ENCODE data around the gene CARF.
A peak's percentile ranks its signal among the peaks of the same experiment; 100 is the strongest.
"Not testable (repeated sequence)": the region's sequence is repeated elsewhere in the genome, so short reads cannot be mapped to it uniquely, and the experiment has no call there.

Gene CARF, protein sequence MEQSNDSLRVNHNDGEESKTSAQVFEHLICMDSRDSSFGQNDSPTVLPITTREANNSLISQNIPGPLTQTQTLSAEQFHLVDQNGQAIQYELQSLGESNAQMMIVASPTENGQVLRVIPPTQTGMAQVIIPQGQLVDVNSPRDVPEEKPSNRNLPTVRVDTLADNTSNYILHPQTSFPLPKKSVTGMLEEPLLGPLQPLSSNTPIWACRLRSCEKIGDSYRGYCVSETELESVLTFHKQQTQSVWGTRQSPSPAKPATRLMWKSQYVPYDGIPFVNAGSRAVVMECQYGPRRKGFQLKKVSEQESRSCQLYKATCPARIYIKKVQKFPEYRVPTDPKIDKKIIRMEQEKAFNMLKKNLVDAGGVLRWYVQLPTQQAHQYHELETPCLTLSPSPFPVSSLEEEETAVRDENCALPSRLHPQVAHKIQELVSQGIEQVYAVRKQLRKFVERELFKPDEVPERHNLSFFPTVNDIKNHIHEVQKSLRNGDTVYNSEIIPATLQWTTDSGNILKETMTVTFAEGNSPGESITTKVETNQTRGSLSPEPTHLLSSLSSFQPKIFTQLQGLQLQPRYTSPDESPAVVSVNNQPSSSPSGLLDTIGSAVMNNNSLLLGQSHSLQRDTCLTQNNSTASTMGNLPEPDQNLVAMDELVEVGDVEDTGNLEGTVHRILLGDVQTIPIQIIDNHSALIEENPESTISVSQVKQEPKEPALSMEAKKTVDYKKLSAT

DNA sequence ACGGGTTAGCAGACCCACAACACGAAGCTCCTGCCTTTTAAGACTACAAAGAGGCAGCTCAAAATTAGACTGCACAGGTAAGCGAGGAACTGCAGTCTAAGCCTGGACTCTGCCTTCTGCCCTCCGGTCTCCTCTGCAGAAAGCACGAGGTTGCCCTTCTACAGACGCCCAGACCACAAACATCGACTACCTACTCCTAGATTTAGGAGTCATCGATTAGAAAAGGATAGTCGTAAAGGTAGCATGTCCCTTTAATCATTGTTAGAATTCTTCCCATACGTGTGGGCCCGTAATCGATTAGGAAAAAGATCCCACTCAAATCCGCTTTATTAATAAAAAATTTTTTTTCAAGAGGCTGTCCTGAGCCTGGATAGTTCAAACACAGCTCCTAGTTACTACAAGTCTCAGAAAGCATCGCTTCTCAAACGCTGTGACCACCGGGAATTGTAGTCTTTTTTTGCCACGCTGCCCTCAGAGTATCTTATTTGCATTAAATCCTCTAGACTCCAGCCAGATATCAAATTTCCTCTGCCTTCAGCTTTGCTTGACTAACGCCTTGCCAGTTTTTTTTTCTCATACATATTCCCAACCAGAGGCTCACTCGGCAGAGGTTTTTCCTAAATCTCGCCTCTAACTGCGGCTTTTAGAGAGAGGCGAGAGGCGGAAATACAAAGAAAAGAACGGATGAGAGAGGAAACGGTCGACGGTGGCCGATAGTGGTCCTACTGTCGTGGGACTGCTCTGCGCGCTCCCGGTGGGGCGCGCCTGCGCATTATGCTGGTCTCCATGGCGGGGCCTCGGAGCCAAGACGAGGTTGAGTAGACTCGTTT lies at the start of gene CARF, which contains the start of gene WDR12:
TSS of gene CARF (plus strand) at position 764 of the 830 bp plus-strand sequence. CDS start 29,628 bp downstream, outside the sequence.
TSS of gene WDR12 (minus strand) at position 162 of the 830 bp plus-strand sequence. CDS start 197 bp downstream, outside the sequence.
- peak; percentile 73 to 79 (median 78) for DNase-seq (ENCODE audit: low read depth in 3 of 3)

DNA sequence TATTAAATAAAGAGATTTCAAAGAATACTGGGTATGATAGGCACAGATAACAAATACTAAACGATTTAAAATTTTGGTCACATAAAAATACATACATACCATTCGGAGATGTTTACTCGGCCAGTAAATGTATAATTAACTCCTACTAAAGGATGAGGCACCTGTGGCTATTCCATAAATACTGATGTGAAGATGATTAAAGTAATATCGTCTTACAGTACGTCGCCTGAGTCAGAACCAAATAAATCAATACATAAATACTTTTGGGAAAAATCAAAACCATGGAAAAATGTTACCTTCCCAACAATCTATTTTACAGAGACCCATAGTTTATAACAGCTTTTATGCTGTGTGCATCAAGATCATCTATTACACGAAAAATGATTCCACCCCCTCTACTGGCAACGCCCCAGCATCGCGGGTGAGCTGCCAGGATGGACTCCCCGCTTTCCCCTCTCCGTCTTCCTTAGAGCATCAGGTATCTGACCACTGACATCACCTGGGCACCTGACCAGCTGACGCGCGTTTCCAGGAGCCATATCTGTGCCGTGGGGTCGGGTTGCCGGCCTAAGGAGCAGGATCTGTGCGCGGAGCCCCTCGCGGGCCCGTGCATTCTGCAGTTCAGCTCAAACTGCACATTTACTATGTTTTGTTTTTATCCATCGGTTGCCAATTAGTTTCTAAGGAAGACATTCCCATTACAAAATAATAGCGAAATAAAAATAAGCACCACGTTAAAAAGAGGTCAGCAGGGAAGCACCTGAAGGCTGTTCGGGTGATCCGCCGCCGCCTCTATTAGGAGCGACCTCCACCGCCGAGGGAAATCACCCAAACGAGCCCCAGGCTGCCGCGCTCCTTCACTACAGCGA lies 41.4 kb upstream of the CARF start:
- DNase-seq (ENCODE audit: low read depth in 3 of 3) = peak; percentile 32 to 42 (median 37)

DNA sequence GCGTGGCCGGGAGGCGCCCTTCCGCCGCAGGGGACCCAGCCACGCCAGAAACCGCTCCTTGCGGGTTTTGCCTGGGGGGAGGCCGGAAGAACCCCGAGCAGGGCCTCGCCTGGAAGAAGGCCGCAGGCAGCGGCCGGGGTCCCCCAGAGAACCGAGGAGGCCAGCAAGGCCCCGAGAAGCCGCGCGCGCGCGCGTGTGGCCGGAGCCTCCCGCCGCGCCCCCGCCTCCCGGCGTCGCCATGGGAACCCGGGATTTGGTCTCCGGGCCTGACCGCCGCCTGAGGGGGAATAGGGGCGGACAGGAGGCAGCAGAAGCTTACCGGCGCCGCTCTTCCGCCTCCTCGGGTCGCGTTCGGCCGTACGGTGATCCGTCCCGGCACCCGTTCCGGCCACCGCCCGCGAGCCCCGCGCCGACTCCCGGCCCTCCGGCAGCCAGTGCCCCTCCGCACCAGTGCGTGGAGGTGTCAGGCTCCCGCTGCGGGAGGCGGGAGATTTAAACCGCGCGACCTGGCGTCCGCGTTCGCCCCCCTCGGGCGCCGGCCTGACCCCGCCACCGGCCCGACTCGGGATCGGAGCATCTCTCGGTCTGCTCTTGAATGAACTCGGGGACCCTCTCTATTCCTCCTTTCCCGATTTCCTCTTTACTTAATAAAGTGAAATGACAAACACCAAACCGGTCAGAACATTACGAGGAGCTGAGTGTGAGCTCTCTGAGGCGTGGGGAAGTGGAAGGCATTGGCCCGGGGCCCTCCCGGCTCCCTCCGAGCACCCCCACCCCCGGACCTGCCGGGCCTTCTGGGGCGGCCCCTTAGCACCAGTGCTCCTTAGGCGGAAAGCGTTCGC lies 40.6 kb upstream of the CARF start, which contains the start of gene ICA1L:
TSS of gene ICA1L (minus strand) at position 467 of the 842 bp plus-strand sequence. CDS start 42,757 bp downstream, outside the sequence.
- DNase-seq (ENCODE audit: low read depth in 3 of 3) = peak; percentile 17 to 33 (median 28)

DNA sequence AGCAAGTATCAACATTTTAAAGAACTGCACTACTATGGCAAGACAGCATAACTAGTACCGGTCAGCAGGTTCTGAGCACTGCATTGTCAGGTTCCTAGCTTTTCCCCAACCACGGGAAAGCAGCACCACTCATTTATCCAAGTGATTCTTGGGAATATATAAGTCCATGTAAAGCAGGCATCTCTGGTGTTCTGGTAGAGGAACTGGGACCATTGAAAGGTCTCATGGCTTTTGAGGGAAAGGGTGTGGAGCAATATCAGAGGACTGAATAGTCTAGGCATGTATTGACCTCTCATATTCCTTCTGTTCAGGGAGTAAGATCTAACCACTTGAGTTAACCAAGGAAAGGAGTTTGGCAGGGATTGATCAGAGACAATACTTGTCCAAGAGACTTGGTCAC lies 34.4 kb upstream of the CARF start:
- DNase-seq (ENCODE audit: low read depth in 3 of 3) = no peak

DNA sequence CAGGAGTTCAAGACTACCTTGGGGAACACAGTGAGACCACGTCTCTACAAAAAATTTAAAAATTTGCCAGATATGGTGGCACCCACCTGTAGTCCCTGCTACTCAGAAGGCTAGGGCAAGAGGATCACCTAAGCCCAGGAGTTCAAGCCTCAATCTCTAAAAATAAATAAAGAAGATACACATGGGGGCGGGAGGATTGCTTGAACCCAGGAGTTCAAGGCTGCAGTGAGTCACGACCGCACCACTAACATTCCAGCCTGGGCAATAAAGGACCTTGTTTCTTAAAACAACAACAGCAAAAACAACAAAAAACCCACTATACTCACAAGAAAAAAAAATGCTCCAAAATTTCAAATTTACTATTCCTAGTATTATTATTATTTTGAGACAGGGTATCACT lies 30.5 kb upstream of the CARF start:
- no peak for DNase-seq (ENCODE audit: low read depth in 3 of 3)

DNA sequence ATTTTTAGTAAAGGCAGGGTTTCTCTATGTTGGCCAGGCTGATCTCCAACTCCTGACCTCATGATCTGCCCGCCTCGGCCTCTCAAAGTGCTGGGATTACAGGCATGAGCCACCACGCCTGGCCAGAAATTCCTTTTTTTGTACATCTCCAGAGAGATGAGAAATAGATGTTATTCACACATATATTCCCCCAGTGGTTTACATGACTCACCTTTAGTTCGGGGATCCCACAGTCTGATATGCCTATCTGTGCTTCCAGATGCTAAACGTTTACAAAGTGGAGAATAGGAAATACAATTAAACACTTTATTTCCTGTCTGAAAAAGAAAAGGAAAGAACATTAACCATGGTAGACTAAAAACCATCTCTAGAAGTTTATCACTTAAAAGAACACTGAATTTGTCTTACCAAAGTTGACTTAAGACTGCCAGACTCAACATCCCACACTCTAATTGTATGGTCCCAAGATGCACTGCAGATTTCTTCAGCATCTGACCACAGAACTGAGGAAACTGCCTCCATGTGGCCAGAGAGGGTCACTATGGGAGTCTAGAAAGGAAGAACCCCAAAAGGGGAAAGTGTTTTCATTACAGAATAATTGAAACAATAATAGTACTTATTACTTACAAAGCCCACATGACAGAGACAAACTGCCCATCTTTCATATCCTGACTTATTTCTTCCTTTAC lies 27.9 kb upstream of the CARF start:
- no peak for DNase-seq (ENCODE audit: low read depth in 3 of 3)

DNA sequence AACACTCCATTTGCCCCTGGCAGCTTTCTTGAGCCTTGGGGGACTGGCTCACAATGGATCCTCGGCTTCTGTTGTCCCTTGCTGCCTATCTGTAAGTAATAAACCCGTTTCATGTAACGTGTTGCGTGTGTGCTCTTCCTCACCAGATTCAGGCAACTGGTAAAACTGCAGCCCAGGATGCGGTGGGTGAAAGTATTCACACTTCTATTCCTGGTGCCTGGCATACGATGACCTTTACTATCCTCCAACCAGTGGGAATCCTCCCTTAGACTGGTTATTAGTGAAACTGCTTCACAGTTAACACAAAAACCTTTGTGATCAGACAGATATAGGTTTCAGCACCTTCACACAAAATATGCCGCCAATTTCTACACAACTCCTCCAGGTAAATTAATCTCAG lies 26.9 kb upstream of the CARF start:
- DNase-seq (ENCODE audit: low read depth in 3 of 3) = no peak

DNA sequence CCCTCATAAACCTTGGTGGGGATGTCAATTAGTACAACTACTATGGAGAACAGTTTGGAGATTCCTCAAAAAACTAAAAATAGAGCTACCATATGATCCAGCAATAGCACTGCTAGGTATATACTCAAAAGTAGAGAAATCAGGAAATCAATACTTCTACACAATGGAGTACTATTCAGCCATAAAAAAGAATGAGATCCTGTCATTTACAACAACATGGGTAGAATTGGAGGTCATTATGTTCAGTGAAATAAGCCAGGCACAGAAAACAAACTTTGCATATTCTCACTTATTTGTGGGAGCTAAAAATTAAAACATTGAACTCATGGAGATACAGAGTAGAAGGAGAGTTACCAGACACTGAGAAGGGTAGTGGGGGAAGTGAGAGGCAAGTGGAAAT lies 6.6 kb upstream of the CARF start:
- not testable (repeated sequence) for DNase-seq (ENCODE audit: low read depth in 3 of 3)

DNA sequence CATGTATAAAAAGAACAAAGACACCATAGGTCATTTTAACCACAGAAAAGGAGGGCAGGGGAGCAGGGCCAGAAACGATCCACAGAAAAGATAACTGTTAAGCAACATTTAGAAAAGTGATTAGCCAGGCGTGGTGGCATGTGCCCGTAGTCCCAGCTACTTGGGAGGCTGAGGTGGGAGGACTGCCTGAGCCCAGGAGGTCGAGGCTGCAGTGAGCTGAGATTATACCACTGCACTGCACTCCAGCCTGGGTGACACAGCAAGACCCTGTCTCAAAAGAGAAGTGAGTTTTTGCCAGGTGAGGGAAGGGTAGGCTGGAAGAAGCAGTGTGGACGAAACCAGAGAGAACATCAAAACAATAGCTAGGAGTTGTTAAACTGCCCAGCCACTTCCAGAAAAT lies 3.9 kb upstream of the CARF start:
- no peak for DNase-seq (ENCODE audit: low read depth in 3 of 3)

DNA sequence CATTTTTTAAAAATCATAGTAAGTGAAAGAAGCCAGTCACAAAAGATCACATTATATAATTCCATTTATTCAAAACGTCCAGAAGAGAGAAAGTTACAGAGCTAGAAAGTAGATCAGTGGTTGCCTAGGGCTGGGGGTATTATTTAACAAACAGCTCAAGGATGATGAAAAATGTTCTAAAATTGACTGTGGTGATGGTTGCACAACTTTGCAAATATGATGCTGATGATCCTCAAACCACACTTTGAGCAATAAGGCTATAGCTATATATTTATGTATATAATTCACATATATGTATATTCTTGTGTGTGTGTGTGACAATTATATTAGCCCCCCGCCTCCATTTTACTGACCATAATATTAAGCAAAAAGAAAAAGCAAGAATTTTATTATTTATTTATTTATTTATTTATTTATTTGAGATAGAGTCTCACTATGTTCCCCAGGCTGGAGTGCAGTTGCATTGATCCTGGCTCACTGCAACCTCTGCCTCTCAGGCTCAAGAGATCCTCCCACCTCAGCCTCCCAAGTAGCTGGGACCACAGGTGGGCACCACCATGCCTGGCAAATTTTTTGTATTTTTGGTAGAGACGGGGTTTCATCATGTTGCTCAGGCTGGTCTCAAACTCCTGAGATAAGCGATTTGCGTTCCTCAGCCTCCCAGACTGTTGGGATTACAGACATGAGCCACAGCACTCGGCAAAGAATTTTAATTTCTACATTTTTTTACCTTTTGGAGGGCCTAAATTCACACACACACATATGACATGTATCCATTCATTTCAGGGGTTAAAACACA lies 2.5 kb upstream of the CARF start:
- DNase-seq (ENCODE audit: low read depth in 3 of 3) = no peak

DNA sequence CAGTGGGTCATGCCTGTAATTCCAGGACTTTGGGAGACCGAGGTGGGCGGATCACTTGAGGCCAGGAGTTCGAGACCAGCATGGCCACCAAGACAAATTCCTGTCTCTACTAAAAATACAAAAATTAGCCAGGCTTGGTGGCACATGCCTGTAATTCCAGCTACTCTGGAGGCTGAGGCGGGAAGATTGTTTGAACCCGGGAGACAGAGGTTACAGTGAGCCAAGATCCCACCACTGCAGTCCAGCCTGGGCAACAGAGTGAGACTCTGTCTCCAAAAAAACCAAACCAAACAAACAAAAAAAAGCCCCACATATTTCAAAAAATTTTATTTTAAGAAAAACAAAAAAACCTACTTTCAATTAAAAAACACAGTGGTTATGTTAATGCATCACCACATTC lies 1.8 kb upstream of the CARF start:
- DNase-seq (ENCODE audit: low read depth in 3 of 3) = not testable (repeated sequence)

DNA sequence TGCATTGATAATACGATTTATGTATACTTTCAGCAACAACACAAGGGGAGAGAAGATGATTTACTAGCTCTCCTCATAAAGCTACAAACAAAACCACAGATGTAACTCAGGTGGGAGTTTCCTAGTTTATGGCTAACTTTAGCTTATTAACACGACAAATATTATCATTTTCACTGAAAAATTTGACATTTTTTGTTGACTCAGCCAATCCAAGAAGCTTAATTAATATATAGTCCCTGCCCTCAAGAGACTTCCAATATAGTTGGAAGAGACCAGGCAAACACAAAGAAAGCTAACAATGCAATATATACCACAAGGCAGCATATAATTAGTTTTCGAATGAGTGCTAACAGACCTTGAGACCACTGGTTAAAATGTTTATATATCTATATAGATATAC lies 1.4 kb upstream of the CARF start:
- DNase-seq (ENCODE audit: low read depth in 3 of 3) = no peak

DNA sequence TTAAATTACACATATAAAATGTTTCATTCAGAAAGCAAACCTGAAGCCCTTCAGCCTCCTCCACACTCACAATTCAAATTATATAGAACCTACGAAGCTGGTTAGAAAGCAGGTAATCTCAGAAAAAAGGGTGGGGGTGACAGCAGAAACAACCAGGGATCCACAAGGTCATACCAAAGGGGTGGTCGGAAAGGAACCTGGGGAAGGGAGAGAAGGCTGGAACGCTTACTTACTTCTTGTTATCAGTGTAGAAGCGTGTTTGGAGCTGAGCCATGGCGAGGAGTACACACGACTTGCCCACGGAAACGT lies 918 bp upstream of the CARF start:
- DNase-seq (ENCODE audit: low read depth in 3 of 3) = no peak

DNA sequence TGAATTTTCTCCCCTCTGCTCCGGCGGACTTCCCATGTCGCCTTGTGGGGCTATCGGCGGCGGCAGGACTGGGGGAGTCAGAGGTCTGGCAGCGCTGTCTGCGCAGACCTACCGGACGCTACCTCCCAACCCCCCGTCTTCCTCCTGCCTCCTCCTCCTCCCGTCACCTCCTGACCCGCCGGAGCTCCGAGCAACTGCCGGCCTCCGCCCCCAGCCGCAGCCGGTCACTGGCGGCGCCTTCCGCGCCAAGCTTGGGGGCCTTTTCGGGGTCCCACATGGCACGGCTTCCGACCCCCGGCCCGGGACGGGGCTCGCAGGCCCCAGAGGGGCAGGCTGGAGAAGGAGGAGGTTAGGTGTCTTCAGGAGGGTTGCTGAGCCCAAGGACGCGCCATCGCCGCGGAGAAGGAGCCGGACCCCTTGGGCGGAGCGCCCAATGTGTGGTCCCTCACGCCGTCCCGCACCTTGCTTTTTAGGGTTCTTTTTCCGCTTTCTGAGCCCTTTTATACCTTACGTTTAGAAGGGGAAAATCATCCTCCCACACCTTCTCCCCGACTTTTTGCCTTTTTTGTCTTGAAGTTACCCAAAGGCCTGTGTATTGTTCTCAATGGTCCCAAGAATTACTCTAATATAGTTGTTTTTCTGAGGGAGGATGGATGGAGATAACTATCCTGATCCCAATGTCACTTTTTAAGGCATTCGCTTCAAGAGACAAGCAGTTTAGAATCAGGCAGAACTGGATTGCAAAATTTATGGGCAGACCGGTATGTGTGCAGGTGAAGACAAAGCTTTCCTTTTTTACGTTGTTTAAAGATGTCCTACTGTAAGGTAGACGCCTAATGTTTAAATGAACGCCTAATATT lies 497 bp downstream of the CARF start:
- DNase-seq (ENCODE audit: low read depth in 3 of 3) = peak in 2 of 3 experiments; percentile 2 to 26

DNA sequence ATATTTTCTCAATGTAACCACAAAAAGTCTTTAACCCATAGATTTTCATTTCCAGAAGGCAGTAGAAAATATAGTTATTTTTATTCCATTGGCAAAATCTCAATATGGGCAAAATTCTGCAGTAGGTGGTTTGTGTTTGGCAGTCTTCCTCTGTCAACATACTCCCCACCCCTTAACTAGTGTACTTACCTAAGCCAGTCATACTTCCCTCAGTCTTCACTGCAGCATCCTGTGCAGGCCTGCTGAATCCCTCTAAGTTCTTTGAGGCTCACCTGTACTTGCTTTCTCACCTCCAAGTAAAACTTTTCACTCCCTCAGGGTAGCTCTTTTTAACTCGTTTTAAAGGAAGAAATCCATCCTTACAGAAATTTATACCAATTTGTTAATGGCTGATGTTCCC lies 6.8 kb downstream of the CARF start:
- no peak for DNase-seq (ENCODE audit: low read depth in 3 of 3)

DNA sequence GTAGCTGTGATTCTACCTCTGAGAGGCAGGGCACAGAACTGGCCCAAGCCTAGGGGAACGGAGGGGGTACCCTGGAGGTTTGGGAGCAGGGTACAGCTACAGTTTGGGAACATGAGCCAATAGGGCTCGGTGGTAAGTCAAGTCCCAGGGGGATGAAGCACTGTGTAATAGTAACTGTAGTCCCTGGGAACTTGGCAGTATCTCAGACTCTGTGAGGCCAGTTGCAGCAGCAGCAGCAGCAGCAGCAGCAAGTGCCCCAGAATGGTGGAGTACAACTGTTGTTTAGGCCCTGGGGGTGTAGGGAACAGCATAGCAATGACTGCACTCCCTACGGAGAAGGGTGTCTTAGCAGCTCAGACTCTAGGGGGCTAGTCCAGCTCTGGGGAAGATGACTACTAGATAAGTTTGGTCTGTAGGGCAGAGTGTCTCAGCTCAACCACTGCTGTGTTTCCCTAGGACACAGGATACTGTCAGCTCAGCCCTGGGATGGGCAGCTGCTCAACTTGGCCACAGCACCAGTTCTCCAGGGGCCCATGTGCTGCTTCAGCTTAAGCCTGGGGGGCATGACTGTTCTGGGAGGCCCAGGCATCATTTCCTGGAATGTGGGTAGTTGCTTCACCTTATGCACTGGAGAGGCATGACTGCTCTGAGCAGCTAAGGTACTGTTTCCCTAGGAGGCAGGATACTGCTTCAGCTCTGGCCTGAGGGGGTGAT lies 20.5 kb downstream of the CARF start:
- no peak for DNase-seq (ENCODE audit: low read depth in 3 of 3)

DNA sequence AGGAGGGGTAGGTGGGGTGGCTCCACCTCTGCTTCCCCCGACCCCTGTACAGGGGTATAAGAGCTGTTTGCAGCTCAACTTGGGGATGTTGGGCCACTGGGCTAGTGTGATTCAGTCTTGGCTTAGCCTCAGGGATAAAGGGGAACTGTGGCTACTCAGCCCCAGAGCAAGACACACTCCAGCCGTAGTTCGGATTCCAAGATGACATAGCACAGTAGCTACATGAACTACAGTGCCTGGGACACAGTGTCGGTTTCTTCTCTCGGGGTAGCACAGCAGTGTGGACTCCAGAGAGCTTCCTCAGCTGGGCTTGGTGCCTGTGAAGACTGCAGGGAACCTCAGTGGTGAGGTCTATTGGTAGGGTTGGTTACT lies 21.1 kb downstream of the CARF start:
- DNase-seq (ENCODE audit: low read depth in 3 of 3) = no peak
